GM19025 (cell line): ENCODE data around the gene CMSS1.

Experiments
- ATAC-seq: cut with Tn5 transposase; IDR thresholded peaks from one replicate; pipeline ENCODE4 v1.9.1; 2021; ENCODE audit warnings: mild to moderate bottlenecking, low read depth, moderate library complexity; ENCODE audit not compliant: unreplicated experiment

CMSS1 gene

DNA sequence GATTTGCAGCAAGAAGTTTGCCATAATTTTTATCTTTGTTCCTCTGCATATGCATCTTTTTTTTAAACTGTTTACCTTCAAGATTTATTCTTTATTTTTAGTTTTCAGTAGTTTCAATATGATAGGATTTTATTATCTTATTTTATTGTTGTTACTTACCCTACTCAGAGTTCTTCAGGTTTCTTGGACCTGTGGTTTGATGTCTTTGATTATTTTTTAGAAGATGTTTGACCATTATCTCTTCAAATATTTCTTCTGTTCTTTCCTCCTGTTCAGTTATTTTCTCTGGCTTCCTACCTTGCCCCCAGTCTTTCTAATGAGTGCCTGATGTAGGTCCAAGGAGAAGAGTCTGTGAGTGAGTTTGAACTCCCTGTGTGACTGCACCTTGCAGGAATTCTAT, 158.9 kb downstream of the CMSS1 start:
- ATAC-seq: no peak

DNA sequence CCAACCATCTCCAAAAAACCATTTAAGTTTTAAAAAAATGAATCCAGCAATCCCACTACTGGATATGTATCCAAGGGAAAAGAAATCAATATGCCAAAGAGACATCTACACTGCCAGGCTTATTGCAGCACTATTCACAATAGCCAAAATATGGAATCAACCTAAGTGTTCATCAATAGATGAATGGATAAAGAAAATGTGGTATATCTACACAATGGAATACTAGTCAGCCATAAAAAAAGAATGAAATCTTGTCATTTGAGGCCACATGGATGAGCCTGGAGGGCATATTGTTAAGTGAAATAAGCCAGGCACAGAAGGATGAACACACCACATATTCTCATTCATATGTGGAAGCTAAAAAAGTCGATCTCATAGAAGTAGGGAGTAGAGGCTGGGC, 160.6 kb downstream of the CMSS1 start:
- no peak for ATAC-seq

DNA sequence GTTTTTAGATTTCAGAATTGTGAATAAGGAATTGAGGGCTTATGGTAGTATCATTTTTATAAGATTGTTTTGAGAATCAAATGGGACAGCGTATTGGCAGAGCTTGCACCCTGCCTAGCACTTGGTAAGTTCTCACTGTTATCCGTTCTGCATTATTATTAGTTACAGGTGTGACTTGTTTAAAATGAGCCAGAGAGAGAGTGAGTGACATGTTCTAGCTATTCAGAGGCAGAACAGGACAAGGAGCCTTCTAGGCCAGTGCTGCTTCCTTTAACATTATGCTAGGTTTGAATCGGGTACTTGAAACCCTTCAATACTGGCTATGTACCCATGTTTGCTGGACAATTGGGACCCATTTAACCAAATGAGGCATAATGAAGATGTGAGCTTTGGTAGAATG, 162.9 kb downstream of the CMSS1 start:
- no peak for ATAC-seq

DNA sequence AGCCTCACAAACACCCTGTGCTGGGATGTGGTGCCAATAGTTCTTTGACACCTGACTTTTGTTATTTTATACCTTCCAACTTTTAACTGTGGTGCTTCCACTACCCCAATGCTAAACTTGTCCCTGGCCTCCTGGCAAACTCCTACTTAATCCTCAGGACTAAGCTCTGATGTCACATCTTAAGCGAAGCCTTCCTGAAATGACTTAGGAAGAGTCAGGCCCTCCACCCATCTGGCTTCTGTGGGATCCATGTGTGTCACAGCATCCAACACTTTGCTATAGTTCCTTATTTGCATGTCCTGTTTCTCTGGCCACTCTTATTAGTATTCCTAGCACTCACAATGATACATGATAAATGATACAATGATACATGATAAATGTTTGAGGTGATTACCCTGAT, 163.5 kb downstream of the CMSS1 start:
- ATAC-seq: no peak

DNA sequence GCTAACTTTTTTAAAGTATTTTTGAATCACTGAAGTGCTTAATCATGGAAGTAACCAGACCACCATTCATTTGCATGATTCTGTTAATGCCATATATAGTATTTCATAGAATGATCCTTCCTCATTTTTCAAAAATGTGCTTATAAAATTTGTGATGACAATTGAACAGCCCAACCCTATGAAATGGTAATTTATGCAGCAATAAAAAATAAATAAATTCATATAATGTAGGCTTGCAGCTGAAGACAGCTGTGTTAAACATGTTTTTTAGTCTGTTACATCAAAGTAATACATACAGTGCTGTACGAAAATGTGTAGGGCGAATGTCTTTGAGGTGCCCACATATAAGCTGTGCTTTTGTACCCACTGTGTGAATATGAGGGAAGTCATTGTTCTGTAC, 165.0 kb downstream of the CMSS1 start:
- ATAC-seq: no peak

DNA sequence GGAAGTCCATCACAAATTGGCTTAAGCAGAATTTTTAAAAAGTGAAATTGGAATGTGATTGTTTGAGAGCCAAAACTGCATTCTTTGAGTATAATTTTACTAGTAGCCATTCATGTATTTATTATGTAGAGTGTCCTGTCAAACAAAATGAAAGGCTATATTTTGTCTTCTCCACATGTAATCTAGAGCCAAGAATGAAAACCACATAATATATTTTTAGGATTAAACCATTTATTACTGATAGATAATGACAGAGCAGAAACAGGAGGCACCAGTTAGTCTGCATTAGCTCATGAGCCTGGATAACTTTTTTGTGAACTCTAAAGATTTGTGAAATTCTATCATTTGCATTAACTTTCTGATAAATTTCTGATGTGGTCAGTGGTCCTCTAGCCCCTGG, 166.5 kb downstream of the CMSS1 start:
- ATAC-seq: no peak

DNA sequence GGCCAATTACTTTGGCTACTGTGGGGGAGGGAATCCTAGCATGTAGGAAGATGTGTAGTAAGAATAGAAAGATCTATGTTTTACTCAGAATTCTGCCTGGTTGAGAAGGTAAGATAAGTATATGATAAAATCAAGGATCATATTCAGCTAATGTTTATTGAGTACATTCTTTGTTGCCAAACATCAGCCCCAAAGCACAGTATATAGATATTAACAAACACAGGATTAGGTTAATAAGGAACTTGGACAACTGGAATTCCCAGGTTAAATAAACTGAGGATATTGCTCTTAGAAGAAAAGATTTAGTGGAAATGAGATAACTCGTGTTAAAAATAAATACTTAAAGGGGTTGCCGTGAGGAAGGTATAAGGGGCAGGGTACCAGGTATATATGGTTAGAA, 167.0 kb downstream of the CMSS1 start:
- no peak for ATAC-seq

DNA sequence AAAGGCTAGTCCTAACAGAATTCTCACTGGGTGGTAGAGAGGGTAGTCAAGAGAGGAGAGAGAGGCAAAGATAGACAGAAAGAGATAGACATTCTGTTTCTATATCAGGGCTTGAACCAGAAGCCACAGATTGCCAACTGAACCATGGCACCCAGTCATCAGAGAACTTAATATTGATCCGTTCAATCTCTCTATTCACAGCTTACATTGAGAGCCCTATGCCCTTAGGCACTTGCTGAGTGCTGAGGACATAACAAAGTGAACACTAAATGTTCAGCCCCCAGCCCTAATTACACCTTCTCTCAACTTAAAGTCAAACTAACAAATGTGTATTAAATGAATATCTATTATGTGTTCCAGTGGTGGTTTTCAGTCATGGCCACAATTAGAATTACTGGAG, 172.5 kb downstream of the CMSS1 start:
- no peak for ATAC-seq

DNA sequence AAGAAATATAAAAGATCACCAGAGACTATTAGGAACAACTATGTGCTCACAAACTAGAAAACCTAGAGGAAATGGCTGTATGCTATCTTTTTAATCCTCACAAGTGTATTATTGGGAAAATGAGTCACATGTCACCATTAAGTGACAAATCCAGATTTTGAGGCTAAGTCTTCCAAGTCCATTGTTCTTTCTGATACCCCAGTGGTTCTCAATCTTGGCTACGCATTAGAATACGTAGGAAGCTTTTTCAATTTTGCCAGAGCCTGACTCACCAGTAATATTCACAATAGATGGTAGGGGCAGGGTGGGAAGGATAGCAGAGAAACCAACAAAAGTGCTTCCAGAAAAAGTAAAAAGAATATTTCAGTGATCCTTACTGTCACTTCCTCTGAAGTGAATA, 179.6 kb downstream of the CMSS1 start:
- ATAC-seq: no peak

DNA sequence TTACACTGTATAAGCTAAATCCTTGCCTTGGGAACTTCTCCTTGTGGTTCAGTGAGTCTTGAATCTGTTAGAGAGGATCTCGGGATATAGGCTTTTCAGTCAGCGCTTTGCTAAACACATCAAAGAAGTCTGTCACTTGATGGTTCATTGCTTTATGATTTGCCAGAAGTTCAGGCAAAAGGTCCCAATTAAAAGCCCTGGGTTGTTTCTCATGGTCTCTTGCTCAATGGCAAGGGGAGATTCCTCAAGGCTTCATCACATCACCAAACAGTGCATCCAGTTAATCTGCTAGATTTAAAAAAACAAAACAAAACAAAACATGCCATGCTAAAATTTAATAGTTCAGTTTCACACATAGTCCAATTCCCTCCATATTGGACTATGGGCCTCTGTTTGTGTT, 181.9 kb downstream of the CMSS1 start:
- no peak for ATAC-seq

DNA sequence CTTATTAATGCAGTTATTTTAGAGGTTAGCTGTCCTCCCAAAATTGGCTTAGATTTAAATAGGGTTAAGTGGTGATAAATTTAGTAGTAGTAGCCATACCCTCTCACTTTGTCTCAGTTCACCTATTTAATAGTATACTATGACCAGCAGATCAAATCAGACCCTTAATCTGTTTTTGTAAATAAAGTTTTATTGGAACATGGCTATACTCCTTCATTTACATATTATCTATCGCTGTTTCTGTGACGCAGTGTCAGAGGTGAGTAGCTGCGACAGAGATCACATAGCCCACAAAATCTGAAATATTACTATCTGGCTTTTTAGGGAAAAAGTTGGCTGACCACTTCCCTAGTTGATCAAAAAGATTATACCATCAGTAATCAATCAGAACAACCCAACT, 183.4 kb downstream of the CMSS1 start:
- no peak for ATAC-seq

DNA sequence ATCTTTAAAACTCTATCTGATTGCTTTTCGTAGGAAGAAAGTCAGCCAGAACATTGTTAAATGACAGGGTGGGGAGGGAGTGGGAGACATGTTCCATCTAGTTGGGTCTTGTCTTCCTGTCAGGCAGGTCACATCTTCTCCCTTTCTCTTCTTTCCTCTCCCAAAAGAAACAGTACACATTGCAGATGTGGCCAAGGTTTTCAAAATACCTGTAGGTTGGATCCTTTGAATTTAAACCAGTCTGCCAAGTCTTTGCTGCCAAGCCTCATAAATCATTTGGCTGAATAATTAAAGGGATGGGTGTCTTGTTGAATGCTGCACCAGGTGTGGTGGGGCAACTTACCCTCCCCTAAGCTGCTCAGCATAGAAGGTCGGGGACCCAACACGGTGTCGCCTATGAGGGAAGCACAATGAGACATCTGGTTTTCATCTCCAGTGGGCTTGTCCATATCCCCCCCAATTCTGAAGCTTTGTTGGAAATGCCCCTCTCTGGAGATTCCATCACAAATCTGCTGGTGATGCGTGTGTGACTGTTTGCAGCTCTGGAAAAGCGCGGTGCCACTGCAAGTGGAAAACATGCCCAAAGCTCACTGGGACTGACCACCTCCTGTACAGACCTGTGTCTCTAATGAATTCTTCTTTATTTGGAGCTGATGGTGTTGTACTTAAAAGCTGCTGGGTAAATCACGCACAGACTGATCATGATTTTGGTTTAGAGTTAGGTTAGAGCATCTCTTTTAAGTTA, 184.0 kb downstream of the CMSS1 start:
- ATAC-seq: no peak

DNA sequence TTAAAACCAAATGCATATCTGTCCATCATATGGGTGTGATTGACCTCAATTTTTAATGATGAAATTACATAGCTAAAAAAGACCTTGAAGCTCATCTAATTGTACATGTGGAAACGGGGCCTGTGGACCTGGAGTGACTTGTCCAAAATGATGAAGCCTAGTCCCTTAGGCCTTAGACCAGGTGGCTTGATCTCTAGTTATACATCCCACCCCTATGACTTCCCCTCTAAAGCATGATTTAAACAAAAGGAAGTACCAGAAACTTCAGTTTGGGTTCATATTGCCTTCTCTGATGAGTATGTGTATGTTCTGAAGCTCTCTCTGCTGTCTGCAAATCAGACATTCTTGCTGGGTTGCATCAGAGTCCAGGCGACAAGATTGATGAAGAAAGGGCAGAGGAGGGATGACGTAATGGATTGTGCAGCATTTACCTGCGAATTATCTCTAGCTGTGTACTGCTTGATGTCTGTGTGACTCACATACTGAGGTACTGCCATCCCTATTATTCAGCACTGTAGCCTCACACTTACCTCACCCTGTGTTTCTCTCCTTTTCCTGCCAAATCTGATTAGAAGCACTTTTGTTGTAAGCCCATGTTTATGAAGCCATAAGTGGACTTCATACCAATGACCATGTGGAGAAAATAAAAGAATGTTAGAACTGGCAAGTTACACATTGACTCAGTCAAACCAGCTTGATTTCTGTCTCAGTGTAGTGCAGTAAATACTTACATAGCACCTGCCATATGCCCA, 185.1 kb downstream of the CMSS1 start:
- ATAC-seq: no peak

DNA sequence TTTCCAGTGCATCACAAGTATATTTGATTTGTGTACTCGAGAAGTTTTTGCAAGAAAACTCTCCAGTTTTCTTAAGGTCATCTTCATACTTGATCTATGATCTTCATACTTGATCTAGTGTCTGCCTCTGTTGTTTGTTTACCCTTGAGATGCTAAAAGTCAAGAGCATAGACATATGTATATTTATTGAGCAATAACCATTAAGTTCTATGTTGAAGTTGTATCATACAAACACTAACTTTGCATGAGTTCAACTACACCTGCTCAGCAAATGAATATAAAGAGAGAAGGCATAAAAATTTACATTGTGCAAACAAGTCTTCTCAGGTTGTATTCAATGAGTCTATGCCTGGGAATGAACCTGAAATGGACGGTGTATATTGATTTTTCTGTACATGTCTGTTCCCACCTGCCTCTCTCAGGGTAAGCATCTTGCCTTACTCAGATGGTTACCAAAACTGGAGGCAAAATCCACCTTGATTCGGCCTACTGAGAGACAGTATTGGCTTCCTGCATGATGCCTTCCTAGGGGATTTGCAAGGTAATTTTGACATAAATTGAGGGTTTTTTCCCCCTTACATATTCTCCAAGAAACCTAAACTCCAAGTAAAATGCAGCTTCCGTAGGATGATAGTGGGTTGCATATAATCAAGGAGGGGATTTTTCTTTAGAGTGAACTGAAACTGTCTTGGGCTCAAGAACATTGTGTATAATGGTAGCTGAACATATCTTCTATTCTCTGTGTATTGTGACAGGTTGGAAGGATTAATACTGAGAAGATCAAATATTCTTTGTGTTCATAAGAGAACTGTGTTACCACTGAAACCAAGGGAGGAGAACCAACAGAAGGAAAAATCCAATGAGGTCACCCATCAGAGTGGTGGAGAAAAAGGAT, 186.2 kb downstream of the CMSS1 start:
- ATAC-seq: no peak

DNA sequence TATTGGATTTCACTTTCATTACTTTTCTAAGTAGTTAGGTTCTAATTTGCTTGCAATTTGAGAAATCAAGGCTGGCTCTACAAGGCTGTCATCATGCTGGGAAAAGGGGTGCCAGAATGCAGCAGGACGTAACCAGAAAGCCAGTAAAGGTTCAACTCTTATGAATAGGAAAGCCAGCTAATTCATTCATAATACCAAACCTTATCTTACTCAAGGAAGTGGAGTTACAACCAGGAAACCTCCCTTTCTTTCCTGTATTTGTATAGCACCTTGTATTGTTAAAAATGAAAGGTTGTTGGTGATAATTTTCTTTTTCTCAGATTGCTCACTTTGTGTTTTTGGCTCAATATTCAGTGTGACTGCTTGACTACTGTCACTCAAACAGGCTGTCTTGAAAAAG, 187.3 kb downstream of the CMSS1 start:
- ATAC-seq: no peak

DNA sequence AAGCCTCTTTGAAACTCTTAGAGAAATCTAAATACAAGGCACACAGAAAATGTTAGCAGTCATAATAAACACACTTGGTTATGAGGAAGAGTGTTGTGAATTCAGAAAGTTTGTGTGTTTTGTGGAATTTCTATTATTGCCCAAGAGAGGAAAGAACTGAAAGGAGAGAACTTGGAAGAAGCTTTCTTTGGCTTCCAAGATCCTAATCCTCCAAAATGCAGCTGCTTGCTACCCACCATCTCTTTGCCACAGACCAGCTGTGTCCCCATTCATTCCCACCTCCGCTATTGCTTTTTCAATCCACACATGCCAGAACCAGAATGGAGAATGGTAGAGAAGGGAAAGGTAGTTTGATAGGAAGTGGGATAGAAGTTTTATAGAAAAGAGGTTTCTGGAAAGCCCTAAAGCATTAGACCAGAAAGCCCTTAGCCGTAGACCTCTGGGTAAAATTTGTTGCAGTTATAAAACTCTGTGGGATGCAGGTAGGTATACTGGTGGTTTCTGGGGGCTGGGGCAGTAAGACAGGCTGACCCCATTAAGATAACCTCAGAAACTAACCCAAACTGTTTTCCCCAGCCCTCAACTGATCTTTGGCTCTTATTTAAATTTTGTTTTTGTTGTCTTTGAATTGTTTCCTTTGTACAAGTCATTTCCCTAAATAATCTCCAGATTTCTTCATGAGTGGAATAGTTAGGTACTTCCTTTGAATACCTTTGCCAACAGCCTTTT, 188.2 kb downstream of the CMSS1 start:
- no peak for ATAC-seq

DNA sequence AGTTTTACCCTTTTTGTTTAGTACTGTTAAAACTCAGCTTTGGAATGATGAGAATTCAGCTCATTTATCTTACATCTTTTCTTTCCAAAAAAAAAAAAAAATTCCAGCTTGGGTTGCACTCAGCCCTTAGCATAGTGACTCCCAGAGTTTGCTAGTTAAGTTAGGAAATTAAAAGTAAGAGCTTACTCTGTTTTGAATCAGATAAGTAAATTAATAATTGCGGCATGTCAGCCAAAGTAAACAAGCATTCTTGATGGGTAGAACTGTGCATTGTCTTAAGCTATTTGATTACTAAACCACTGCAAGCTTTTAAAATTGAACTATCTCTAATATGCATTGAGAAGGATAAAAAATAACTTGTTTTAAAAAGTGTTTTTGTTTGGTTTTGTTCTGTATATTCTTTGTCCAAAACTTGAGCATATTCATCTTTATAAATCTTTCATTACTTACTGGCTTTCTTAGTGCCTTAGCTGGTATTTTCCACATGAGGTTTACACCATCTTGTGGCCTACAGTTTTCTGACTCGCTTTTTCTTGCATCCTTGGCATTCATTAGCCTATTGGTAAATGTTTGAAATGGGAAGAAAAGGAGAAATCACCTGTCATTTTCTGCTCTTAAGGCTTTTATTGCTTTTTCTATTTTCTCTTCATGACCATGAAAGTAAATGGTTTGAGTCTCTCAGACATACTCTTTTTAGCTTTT, 189.1 kb downstream of the CMSS1 start:
- ATAC-seq: no peak

DNA sequence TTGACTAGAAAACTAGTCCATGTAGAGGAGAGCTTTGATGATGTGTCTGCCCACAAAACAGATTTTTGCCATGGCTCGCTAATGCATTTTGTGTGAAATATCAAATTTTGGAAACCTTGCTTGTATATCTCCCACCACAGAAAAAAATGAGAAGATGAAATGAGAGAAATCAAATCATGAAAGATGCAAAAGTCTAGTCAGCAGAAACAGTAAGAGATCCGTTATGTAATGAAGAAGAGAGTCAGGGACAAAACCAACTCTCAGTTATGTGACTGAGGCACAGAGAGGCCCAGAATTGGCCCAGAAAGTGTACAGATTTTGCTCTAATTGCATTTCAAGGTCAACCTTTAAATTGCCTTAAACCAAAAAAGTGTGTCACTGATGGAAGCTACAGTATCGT, 189.7 kb downstream of the CMSS1 start:
- ATAC-seq: no peak

DNA sequence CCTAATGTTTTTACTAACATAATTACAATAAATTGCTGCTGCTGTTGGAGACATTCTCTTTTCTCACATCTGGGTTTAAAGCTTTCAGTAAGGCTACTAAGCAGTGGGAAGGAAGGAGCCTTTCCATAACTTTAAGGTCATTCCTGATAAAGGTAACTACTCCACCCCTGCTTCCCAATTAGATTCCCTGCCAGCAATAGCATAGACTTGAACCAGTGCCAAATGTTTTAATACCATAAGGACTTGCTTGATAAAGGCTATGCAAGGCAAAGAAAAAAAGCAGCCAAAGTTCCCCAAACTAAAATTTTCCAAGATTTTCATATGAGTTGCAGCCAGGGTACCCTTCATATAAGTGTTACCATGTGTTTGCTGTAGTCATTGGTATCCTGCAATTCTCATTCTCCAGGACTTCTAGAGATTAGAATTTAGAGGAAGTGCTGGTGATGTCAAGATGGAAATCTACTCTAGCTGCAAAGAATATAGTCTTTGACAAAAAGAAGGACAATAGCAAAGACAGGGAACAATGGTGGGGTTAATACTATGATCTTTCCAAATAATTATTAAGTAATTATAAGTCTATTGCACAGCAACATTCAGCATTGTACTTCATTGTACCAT, 190.5 kb downstream of the CMSS1 start:
- no peak for ATAC-seq
